MM.1S (cell line): Measurements from ENCODE around the gene STAMBPL1.
"Not testable (repeated sequence)": the region's sequence is repeated elsewhere in the genome, so short reads cannot be mapped to it uniquely, and the experiment has no call there.

Experiments
- DNase-seq: peaks from one replicate; pipeline ENCODE4 v3.0.0-alpha.2; 2015
- H2AFZ ChIP-seq: fragments of 300-600 bp; sonication (generic); 2 replicates; pipeline ENCODE4 v1.6.0; 2016; ENCODE audit warnings: antibody characterized with exemption, low read length
- H3F3A ChIP-seq: fragments of 300-600 bp; sonication (generic); 2 replicates; pipeline ENCODE4 v1.6.1; 2016; ENCODE audit warnings: mild to moderate bottlenecking, antibody characterized with exemption, low read length, moderate library complexity, mixed read lengths; ENCODE audit not compliant: insufficient read depth
- H3K27ac ChIP-seq: fragments of 300-600 bp; sonication (generic); 2 replicates; pipeline ENCODE4 v1.5.1; 2016; ENCODE audit warnings: mild to moderate bottlenecking, low read length
- H3K27me3 ChIP-seq: fragments of 300-600 bp; sonication (generic); replicated peaks from 2 replicates; pipeline ENCODE4 v1.6.0; 2016; ENCODE audit warnings: low read length; ENCODE audit not compliant: insufficient read depth
- H3K36me3 ChIP-seq: fragments of 300-600 bp; sonication (generic); replicated peaks from 2 replicates; pipeline ENCODE4 v1.6.1; 2016; ENCODE audit warnings: mild to moderate bottlenecking, low read length, mixed read lengths; ENCODE audit not compliant: insufficient read depth
- H3K4me1 ChIP-seq: fragments of 300-600 bp; sonication (generic); 2 replicates; pipeline ENCODE4 v1.6.1; 2016; ENCODE audit warnings: low read length, mixed read lengths
- H3K4me2 ChIP-seq: fragments of 300-600 bp; sonication (generic); 2 replicates; pipeline ENCODE4 v1.6.0; 2016; ENCODE audit warnings: low read depth, low read length
- H3K4me3 ChIP-seq: fragments of 300-600 bp; sonication (generic); 2 replicates; pipeline ENCODE4 v1.5.1; 2016; ENCODE audit warnings: low read length, mixed read lengths
- H3K79me2 ChIP-seq: fragments of 300-600 bp; sonication (generic); 2 replicates; pipeline ENCODE4 v1.6.1; 2016; ENCODE audit warnings: mixed run types, low read length, mixed read lengths
- H3K9ac ChIP-seq: fragments of 300-600 bp; sonication (generic); 2 replicates; pipeline ENCODE4 v1.6.1; 2016; ENCODE audit warnings: low read length, mixed read lengths
- H3K9me2 ChIP-seq: fragments of 300-600 bp; sonication (generic); replicated peaks from 2 replicates; pipeline ENCODE4 v1.6.1; 2016; ENCODE audit warnings: mild to moderate bottlenecking, low read length, mixed read lengths; ENCODE audit not compliant: insufficient read depth
- H3K9me3 ChIP-seq: fragments of 300-600 bp; sonication (generic); replicated peaks from 2 replicates; pipeline ENCODE4 v1.6.1; 2016; ENCODE audit warnings: mild to moderate bottlenecking, low read length, mixed read lengths; ENCODE audit not compliant: insufficient read depth
- H4K20me1 ChIP-seq: fragments of 300-600 bp; sonication (generic); 2 replicates; pipeline ENCODE4 v1.6.1; 2016; ENCODE audit warnings: mild to moderate bottlenecking, low read length, moderate library complexity, mixed read lengths; ENCODE audit not compliant: insufficient read depth
- CTCF ChIP-seq: fragments of 300-600 bp; sonication (generic); IDR thresholded peaks from 2 replicates; pipeline ENCODE4 v1.5.1; 2016; ENCODE audit warnings: antibody characterized with exemption, low read length, mixed read lengths
- EZH2 ChIP-seq: fragments of 300-600 bp; sonication (generic); optimal IDR thresholded peaks from 2 replicates; pipeline ENCODE3; 2017; ENCODE audit warnings: low read depth, mild to moderate bottlenecking, antibody characterized with exemption, low read length, mixed read lengths
- EZH2phosphoT487 ChIP-seq: fragments of 300-600 bp; sonication (generic); IDR thresholded peaks from 2 replicates; pipeline ENCODE4 v1.6.1; 2018; ENCODE audit warnings: antibody characterized with exemption, low read length

Gene STAMBPL1

DNA sequence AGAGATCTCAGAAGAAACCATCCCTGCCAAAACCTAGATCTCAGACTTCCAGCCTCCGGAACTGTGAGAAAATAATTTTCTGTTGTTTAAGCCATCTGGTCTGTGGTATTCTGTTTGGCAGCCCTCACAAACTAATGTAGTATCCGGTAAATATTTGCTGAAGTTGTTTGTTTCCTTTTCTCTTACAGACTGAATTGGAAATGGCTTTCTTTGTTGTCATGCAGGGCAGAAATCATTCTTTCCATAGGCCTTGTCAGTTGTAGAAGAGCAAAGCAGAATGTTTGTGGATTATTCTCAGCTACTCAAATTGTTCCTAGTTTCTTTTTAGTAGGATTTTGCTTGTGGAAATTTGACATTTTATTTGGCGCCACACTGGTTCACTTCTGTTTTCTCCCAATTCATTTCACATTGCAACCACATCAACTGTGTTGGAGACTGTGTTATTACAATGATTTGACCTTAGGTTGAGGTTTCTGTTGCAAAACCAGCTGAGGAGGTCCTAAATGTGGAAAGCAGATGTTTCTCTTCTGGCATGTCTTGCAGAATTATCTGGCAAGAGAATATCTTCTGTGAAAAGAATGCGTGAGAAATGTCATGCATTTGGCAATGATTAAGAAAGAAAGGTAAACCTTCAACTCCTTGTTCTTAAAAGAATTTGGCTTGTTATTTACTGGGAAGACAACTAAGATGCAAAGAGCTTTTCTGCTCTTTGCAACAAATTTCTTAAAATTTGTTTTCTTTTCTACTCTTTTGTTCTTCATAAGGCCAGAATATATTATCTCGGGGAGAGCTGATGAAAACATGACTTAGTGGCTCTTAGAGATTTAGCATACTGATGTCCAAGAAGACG, 46.7 kb downstream of the STAMBPL1 start:
- Histone ChIP-seq H3K27me3 (no peaks in the 10 kb centered on the region), H3K9me3 (no peaks in the 10 kb centered on the region), H4K20me1 (no peaks in the 10 kb centered on the region), H3K9ac (no peak overlapping the region), H3K4me3 (no peak overlapping the region), H2AFZ (no peak overlapping the region), H3F3A (no peaks in the 10 kb centered on the region), H3K36me3 (no peaks in the 10 kb centered on the region), H3K9me2 (no peaks in the 10 kb centered on the region), H3K4me2 (no peak overlapping the region), H3K4me1 (no peaks in the 10 kb centered on the region), H3K27ac (no peak overlapping the region), H3K79me2 (no peaks in the 10 kb centered on the region)
- DNase-seq: no peak
- no peak for TF ChIP-seq EZH2
- TF ChIP-seq EZH2phosphoT487: no peak

DNA sequence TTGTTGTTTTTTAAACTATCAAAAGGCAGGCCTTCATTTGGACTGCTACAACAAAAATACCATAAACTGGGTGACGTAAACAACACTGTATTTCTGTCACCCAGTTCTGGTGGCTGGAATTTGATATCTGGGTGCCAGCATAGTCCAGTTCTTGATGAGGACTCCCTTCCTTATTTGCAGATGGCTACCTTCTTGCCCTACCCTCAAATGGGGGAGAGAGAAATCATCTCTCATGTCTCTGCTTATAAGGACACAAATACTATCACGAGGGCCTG, 47.3 kb downstream of the STAMBPL1 start:
- no peaks in the 10 kb centered on the region for H3K79me2 ChIP-seq
- no peaks in the 10 kb centered on the region for H3K9me2 ChIP-seq
- H3K4me2 ChIP-seq: no peak overlapping the region
- no peaks in the 10 kb centered on the region for H3K27me3 ChIP-seq
- no peaks in the 10 kb centered on the region for H4K20me1 ChIP-seq
- no peak for TF ChIP-seq CTCF
- TF ChIP-seq EZH2: no peak
- TF ChIP-seq EZH2phosphoT487: no peak
- H3K27ac ChIP-seq: no peak overlapping the region
- H3K4me1 ChIP-seq: no peaks in the 10 kb centered on the region
- H3K36me3 ChIP-seq: no peaks in the 10 kb centered on the region
- no peak overlapping the region for H2AFZ ChIP-seq
- H3K9ac ChIP-seq: no peak overlapping the region
- H3K4me3 ChIP-seq: no peak overlapping the region
- DNase-seq: no peak
- no peaks in the 10 kb centered on the region for H3F3A ChIP-seq
- no peaks in the 10 kb centered on the region for H3K9me3 ChIP-seq

GRCh38 chr10:88928254-88928653, 48.2 kb downstream of the STAMBPL1 start:
- no peak for DNase-seq
- Histone ChIP-seq H2AFZ (no peak overlapping the region), H3K27me3 (no peaks in the 10 kb centered on the region), H3K4me1 (no peaks in the 10 kb centered on the region), H3K9me2 (no peaks in the 10 kb centered on the region), H4K20me1 (no peaks in the 10 kb centered on the region), H3F3A (no peaks in the 10 kb centered on the region), H3K9ac (no peak overlapping the region), H3K27ac (no peak overlapping the region), H3K9me3 (no peaks in the 10 kb centered on the region), H3K79me2 (no peaks in the 10 kb centered on the region), H3K36me3 (no peaks in the 10 kb centered on the region), H3K4me2 (no peak overlapping the region), H3K4me3 (no peak overlapping the region)
- TF ChIP-seq CTCF: no peak
- no peak for TF ChIP-seq EZH2phosphoT487
- no peak for TF ChIP-seq EZH2

- Histone ChIP-seq H3K4me2 (no peak overlapping the region), H3K36me3 (no peaks in the 10 kb centered on the region), H3F3A (no peaks in the 10 kb centered on the region), H2AFZ (no peak overlapping the region), H3K9me3 (no peaks in the 10 kb centered on the region), H3K27me3 (no peaks in the 10 kb centered on the region), H3K4me1 (peaks cover 6% of the 10 kb centered on the region; the same call in 1 of the 2 replicates), H4K20me1 (no peaks in the 10 kb centered on the region), H3K9ac (no peak overlapping the region), H3K27ac (no peak overlapping the region), H3K4me3 (no peak overlapping the region), H3K79me2 (no peaks in the 10 kb centered on the region), H3K9me2 (no peaks in the 10 kb centered on the region)
- no peak for DNase-seq
- TF ChIP-seq CTCF: no peak
- no peak for TF ChIP-seq EZH2
- TF ChIP-seq EZH2phosphoT487: no peak
Observed at GRCh38 chr10:88931548-88931947, 51.5 kb downstream of the STAMBPL1 start.

DNA sequence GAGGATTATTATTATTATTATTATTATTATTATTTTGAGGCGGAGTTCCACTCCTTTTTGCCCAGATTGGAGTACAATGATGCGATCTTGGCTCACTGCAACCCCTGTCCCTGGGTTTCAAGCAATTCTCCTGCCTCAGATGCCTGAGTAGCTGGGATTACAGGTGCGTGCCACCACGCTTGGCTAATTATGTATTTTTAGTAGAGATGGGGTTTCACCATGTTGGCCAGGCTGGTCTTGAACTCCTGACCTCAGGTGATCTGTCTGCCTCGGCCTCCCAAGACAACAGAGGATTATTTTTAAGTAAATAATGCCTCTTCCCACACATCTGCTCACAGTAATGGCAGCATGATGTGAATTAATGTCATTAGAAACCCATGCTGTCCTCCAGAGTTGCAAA, 52.0 kb downstream of the STAMBPL1 start:
- not testable (repeated sequence) for H3K27me3 ChIP-seq, DNase-seq, H3K9ac ChIP-seq, H3F3A ChIP-seq, H3K27ac ChIP-seq, H3K9me3 ChIP-seq, H2AFZ ChIP-seq, H4K20me1 ChIP-seq, H3K36me3 ChIP-seq, H3K79me2 ChIP-seq, H3K4me2 ChIP-seq, H3K9me2 ChIP-seq, H3K4me1 ChIP-seq, H3K4me3 ChIP-seq
